Measurements from ENCODE around the gene MLYCD.
"Not testable (repeated sequence)": the region's sequence is repeated elsewhere in the genome, so short reads cannot be mapped to it uniquely, and the experiment has no call there.

Gene MLYCD

DNA sequence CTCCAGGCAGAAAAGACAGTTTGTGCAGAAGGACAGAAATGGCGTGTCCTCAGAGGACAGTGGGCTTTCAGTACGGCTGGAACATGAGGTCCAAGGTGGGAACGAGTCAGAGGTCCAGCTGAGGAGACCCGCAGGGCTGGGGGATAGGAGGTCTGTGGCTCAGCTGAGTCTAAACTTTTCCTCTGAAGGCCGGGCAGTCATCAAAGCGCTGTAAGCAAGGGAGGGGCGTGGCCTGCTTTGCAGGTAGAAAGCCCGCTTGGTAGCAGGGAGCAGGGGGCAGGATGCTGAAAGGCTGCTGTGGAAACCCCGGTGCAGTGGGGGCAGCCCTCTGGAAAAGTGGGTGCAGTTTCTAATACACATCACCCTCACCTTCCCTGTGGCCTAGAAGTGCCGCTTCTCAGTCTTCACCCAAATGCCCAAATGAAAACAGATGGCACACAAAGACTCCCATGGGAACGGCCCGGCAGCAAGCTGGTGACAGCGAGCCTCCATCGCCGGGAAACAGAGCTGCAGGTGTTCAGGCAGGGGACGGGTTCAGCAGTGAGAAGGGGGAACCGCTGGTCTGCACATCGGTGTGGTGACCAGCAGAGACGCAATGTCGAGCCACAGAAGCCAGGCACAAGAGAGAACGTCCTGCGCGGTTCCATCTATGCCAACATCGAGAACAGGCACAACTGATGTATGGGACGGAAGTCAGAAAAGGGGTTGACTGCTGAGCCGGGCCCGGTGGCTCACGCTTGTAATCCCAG lies 41.9 kb downstream of the MLYCD start:
- CTCF ChIA-PET: no interaction called here
- no peak for TF ChIP-seq CTCF (conservative IDR thresholded peaks at IDR 0.05; ENCODE audit: low read depth)
- POLR2A ChIA-PET (ENCODE audit: low non-redundant PET): no interaction called here
- DNase-seq (ENCODE audit: low spot score): no peak
- no peak overlapping the region for H3K27ac ChIP-seq

DNA sequence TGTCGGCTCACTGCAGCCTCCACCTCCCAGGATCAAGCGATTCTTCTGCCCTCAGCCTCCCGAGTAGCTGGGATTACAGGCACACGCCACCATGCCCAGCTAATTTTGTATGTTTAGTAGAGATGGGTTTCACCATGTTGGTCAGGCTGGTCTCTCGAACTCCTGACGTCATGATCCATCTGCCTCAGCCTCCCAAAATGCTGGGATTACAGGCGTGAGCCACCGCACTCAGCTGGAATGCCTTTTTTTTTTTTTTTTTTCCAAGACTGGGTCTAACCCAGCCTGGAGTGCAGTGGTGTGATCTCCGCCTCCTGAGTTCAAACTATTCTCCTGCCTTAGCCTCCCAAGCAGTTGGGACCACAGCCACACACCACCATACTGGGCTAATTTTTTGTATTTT lies 42.6 kb downstream of the MLYCD start:
- POLR2A ChIA-PET (ENCODE audit: low non-redundant PET); DNase-seq (ENCODE audit: low spot score); CTCF ChIA-PET; H3K27ac ChIP-seq: not testable (repeated sequence)

- CTCF ChIA-PET: no interaction called here
- DNase-seq (ENCODE audit: low spot score): no peak
- POLR2A ChIA-PET (ENCODE audit: low non-redundant PET): no interaction called here
- no peak overlapping the region for H3K27ac ChIP-seq
- TF ChIP-seq CTCF (conservative IDR thresholded peaks at IDR 0.05; ENCODE audit: low read depth): no peak
Measured at GRCh38 chr16:83942074-83942473, 43.2 kb downstream of the MLYCD start.

- no peak overlapping the region for H3K27ac ChIP-seq
- ChIA-PET POLR2A (ENCODE audit: low non-redundant PET) (no interaction called here), CTCF (interaction anchor here (0.6 kb wide), 1 partner anchor 40 kb away, joined by 3 read pairs; no protein-coding TSS in a partner anchor)
- TF ChIP-seq CTCF (conservative IDR thresholded peaks at IDR 0.05; ENCODE audit: low read depth): no peak
- no peak for DNase-seq (ENCODE audit: low spot score)
Measured at GRCh38 chr16:83942815-83943515, 44.0 kb downstream of the MLYCD start.

- DNase-seq (ENCODE audit: low spot score): no peak
- ChIA-PET CTCF (interaction anchor here (0.7 to 1.1 kb wide), 2 partner anchors 11 to 123 kb away, joined by 3 read pairs; no protein-coding TSS in a partner anchor), POLR2A (ENCODE audit: low non-redundant PET) (no interaction called here)
- peak overlapping the region; percentile 44; the same call in 1 of the 2 replicates for H3K27ac ChIP-seq
- no peak for TF ChIP-seq CTCF (conservative IDR thresholded peaks at IDR 0.05; ENCODE audit: low read depth)
Measured at GRCh38 chr16:83943516-83944050, 44.7 kb downstream of the MLYCD start.

DNA sequence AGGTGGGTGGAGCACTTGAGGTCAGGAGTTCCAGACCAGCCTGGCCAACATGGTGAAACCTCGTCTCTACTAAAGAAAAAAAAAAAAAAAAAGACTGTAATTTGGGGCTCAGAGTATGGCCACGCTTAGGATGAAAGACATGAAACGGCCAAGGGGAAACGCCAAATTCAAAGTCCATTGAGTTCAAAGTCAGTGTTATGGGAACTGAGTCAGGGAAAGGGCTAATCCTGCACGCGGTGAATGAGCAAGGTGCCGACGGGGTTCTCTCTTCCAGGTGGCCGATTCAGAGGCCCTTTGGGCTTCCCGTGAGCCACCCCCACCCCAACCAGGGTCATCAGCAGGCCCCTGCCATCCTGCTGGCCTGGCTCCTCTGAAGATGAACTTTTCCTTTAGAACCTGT lies 46.7 kb downstream of the MLYCD start:
- CTCF ChIA-PET: no interaction called here
- H3K27ac ChIP-seq: no peak overlapping the region
- POLR2A ChIA-PET (ENCODE audit: low non-redundant PET): no interaction called here
- TF ChIP-seq CTCF (conservative IDR thresholded peaks at IDR 0.05; ENCODE audit: low read depth): no peak
- DNase-seq (ENCODE audit: low spot score): no peak

Data from RWPE1 (cell line).